Adrenal gland (tissue), 5 donors: ENCODE measurements around the gene DLEU7.

Experiments used
- POLR2A ChIP-seq, 2 donors: fragments of 450-650 bp; IDR thresholded peaks; one replicate each; pipeline ENCODE4 v1.6.1; 2017; ENCODE audit warnings: antibody characterized with exemption in 2 of 2, mild to moderate bottlenecking in 2 of 2, moderate library complexity in 1 of 2
- TF ChIP-seq, protein P1 (sequence below), 6 experiments: fragments of 450-650 bp in 4 of 6; fragments of 200-600 bp in 2 of 6; sonication (generic) in 1 of 6; IDR thresholded peaks; 1 replicate in 5 of 6; 2 replicates in 1 of 6; pipeline versions ENCODE4 v1.5.1 to v1.8.0; 2016 to 2021; ENCODE audit warnings: antibody characterized with exemption in 6 of 6, mild to moderate bottlenecking in 2 of 6, moderate library complexity in 1 of 6
- donor health status: DM: no; HTN: no; CAD: no.

DNA sequence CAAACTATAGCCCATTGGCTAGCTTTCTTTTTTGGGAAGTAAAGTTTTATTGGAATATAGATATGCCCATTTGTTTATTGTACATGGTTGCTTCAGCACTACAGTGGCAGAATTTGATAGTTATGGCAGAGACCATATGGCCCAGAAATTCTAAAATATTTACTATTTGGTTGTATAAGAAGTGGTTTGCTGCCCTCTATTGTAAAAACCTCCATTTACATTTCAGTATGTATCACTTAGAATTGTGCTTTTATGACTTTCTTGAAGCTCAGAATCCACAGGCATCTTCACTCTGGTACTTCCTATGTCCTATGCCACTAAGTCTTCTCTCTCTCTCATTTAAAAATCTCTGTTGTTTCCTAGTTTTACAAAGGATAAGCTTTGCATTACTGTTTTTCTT is 37.7 kb downstream of the DLEU7 start:
- TF ChIP-seq POLR2A (IDR thresholded peaks at IDR 0.05): no peak
- TF ChIP-seq, protein P1, sequence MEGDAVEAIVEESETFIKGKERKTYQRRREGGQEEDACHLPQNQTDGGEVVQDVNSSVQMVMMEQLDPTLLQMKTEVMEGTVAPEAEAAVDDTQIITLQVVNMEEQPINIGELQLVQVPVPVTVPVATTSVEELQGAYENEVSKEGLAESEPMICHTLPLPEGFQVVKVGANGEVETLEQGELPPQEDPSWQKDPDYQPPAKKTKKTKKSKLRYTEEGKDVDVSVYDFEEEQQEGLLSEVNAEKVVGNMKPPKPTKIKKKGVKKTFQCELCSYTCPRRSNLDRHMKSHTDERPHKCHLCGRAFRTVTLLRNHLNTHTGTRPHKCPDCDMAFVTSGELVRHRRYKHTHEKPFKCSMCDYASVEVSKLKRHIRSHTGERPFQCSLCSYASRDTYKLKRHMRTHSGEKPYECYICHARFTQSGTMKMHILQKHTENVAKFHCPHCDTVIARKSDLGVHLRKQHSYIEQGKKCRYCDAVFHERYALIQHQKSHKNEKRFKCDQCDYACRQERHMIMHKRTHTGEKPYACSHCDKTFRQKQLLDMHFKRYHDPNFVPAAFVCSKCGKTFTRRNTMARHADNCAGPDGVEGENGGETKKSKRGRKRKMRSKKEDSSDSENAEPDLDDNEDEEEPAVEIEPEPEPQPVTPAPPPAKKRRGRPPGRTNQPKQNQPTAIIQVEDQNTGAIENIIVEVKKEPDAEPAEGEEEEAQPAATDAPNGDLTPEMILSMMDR (IDR thresholded peaks at IDR 0.05): no peak
